GM12865 (cell line): ENCODE measurements around the gene SYNGR3.

Experiments
- DNase-seq: peaks from one replicate; pipeline ENCODE4 v3.0.0; 2010; ENCODE audit warnings: low read depth
- H3K4me3 ChIP-seq: 2 replicates; pipeline ENCODE4 v1.5.1; 2011; ENCODE audit warnings: mild to moderate bottlenecking, low read depth, low read length, control low read depth
- CTCF ChIP-seq: IDR thresholded peaks from 2 replicates; pipeline ENCODE4 v1.5.1; 2011; ENCODE audit warnings: low read length, control low read depth, low read depth, inconsistent platforms; ENCODE audit not compliant: insufficient read depth; ENCODE audit errors: missing control alignments

SYNGR3 gene

GRCh38 chr16:2023092-2024031, 33.6 kb downstream of the SYNGR3 start:
- DNase-seq = peak; percentile 92
- peak overlapping the region; percentile 24 for H3K4me3 ChIP-seq
- TF ChIP-seq CTCF = peak; percentile 98

- TF ChIP-seq CTCF = no peak
- no peak overlapping the region for H3K4me3 ChIP-seq
These were observed 34.3 kb downstream of the SYNGR3 start for GRCh38 chr16:2024032-2024420.

GRCh38 chr16:2025251-2025650, 35.5 kb downstream of the SYNGR3 start:
- H3K4me3 ChIP-seq = no peak overlapping the region
- no peak for DNase-seq
- TF ChIP-seq CTCF = no peak

More at GRCh38 chr16:2024032-2024420, 34.3 kb downstream of the SYNGR3 start:
- no peak for DNase-seq

GRCh38 chr16:2025878-2026460, 36.2 kb downstream of the SYNGR3 start:
- H3K4me3 ChIP-seq = no peak overlapping the region
- DNase-seq = no peak
- no peak for TF ChIP-seq CTCF

GRCh38 chr16:2026461-2027023, 36.8 kb downstream of the SYNGR3 start, which contains the start of gene NHERF2:
NHERF2 (plus strand) TSS chr16:2026902; CDS start chr16:2027006, 104 bp downstream.
- no peak for DNase-seq
- H3K4me3 ChIP-seq = no peak within 1 kb of the TSS; the same call in 1 of the 2 replicates
- no peak for TF ChIP-seq CTCF

- no peak overlapping the region; the same call in 1 of the 2 replicates for H3K4me3 ChIP-seq
These were observed 37.5 kb downstream of the SYNGR3 start for GRCh38 chr16:2027024-2028010.

More at GRCh38 chr16:2027024-2028010, 37.5 kb downstream of the SYNGR3 start:
- no peak for DNase-seq
- TF ChIP-seq CTCF = peak; percentile 2
